Measurements from ENCODE around the gene CLDND2.

DNA sequence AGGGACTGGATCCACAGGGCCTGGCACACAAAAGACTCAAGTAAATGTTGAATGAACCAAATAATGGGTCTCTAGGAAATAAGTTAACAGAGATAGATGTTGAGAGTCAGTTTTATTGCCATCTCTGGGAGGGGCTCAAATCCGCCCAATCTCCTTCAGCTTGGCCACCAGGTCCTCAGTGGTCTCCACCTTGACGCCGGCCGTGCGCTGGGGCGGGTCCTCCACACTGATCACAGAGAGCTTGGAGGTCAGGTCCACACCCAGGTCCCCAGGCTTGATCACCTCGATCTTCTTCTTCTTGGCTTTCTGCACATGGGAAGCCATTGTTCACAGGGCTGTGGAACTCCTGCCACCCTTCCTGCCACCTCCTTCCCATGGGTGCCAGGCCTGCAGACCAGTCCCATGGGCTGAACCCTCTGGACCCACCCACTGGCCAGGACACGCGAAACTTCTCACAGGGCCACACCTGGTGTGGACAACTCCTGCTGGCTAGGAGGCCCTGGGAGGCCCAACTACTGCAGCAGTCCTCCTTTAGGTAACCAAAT, 23.7 kb downstream of the CLDND2 start:
- TF ChIP-seq EP300 (IDR thresholded peaks at IDR 0.05) (no peak), POLR2A (IDR thresholded peaks at IDR 0.05) (no peak)

Measured in tibial nerve (tissue), 3 donors.